K562 (cell line): Measurements from ENCODE around the gene RELL2. TPM values are rescaled to one million over a fixed set of nuclear protein-coding genes. Genes with fewer than 3 reads are reported as not detected.
A peak's percentile ranks its signal among the peaks of the same experiment; 100 is the strongest.

Experiments used
- ARNT ChIP-seq, 2 experiments: fragments of 450-650 bp; IDR thresholded peaks; 2 replicates each; pipeline ENCODE4 v1.6.1; 2016; ENCODE audit warnings: mild to moderate bottlenecking in 1 of 2
- BRD9 ChIP-seq: fragments of 450-650 bp; IDR thresholded peaks from 2 replicates; pipeline ENCODE4 v1.6.1; 2018; ENCODE audit warnings: low read depth; ENCODE audit not compliant: partially characterized antibody
- CEBPB ChIP-seq: fragments of 450-650 bp; IDR thresholded peaks from 2 replicates; pipeline ENCODE4 v1.6.1; 2016; ENCODE audit warnings: missing genetic modification characterization, missing compliant biosample characterization
- ESRRB ChIP-seq: fragments of 250-450 bp; sonication (Bioruptor Pico); IDR thresholded peaks from 2 replicates; pipeline ENCODE4 v1.5.0; 2020; ENCODE audit warnings: mild to moderate bottlenecking, moderate library complexity, borderline replicate concordance
- FOXM1 ChIP-seq, 2 experiments: fragments of 450-650 bp in 1 of 2; sonication (generic) in 1 of 2; formaldehyde crosslinking in 1 of 2; IDR thresholded peaks; 2 replicates each; pipeline versions ENCODE4 v1.6.1 to v1.9.0; 2017 to 2022; ENCODE audit warnings: low read depth in 2 of 2, mild to moderate bottlenecking in 2 of 2, missing genetic modification reagents in 1 of 2, moderate library complexity in 1 of 2
- MAFF ChIP-seq: IDR thresholded peaks from 2 replicates; pipeline ENCODE4 v1.6.1; 2012; ENCODE audit warnings: low read length, improper control_type of control experiment
- NFIC ChIP-seq: fragments of 450-650 bp; IDR thresholded peaks from 2 replicates; pipeline ENCODE4 v1.6.1; 2017; ENCODE audit warnings: mild to moderate bottlenecking, inconsistent platforms
- NR2F6 ChIP-seq: fragments of 450-650 bp; formaldehyde crosslinking; IDR thresholded peaks from 2 replicates; pipeline ENCODE4 v1.4.0; 2020; ENCODE audit warnings: mild to moderate bottlenecking
- PCBP2 ChIP-seq: fragments of 200-400 bp; formaldehyde crosslinking; IDR thresholded peaks from 2 replicates; pipeline ENCODE4 v1.6.1; 2018; ENCODE audit warnings: low read length, low read depth, mild to moderate bottlenecking, moderate library complexity; ENCODE audit not compliant: poor library complexity, severe bottlenecking
- RFX7 ChIP-seq: fragments of 250-450 bp; sonication (Bioruptor Pico); IDR thresholded peaks from 2 replicates; pipeline ENCODE4 v1.5.1; 2021; ENCODE audit warnings: mild to moderate bottlenecking
- XRCC3 ChIP-seq: fragments of 450-650 bp; IDR thresholded peaks from 2 replicates; pipeline ENCODE4 v1.6.1; 2017; ENCODE audit warnings: mild to moderate bottlenecking, moderate library complexity
- ZNF431 ChIP-seq: sonication (generic); formaldehyde crosslinking; IDR thresholded peaks from 2 replicates; pipeline ENCODE4 v1.8.0; 2022; ENCODE audit warnings: mild to moderate bottlenecking, missing genetic modification reagents
- ZNF445 ChIP-seq: fragments of 250-450 bp; sonication (Bioruptor Pico); IDR thresholded peaks from 2 replicates; pipeline ENCODE4 v1.4.0; 2020; ENCODE audit warnings: low read depth, mild to moderate bottlenecking, moderate library complexity
- polyA plus RNA-seq, 8 experiments: library from polyadenylated mRNA; depleted of rRNA in 4 of 8; stranded (reverse) in 5 of 8; unstranded in 3 of 8; fragments of >200 nt; fragmentation: Nextera tagmentation in 2 of 8; fragmentation: Illumina TruSeq in 1 of 8; extraction: Ambion mirVana in 2 of 8; extraction: Trizol in 1 of 8; gene quantifications; 2 replicates each; pipeline versions ENCODE4 v1.2.1 to v1.2.3, GENCODE V29; 2011 to 2014; ENCODE audit warnings: inconsistent platforms in 1 of 8, missing spikeins in 1 of 8
- total RNA-seq, 7 experiments: library from RNA; depleted of rRNA in 6 of 7; stranded (reverse); fragments of >200 nt in 6 of 7; fragmentation: Illumina TruSeq in 2 of 7; extraction: Trizol in 2 of 7; gene quantifications; 2 replicates each; pipeline versions ENCODE4 v1.2.1 to v1.2.3, GENCODE V29; 2011 to 2021; ENCODE audit warnings: low replicate concordance in 1 of 7
- TF ChIP-seq, protein P1 (sequence below): fragments of 250-450 bp; sonication (Bioruptor Pico); IDR thresholded peaks from 2 replicates; pipeline ENCODE4 v1.5.0; 2020; ENCODE audit warnings: mild to moderate bottlenecking
- TF ChIP-seq, protein P2 (sequence below): sonication (generic); formaldehyde crosslinking; IDR thresholded peaks from 2 replicates; pipeline ENCODE4 v1.8.1; 2023; ENCODE audit warnings: mild to moderate bottlenecking, missing genetic modification reagents
- TF ChIP-seq, protein P3 (sequence below), 2 experiments: IDR thresholded peaks; 2 replicates each; pipeline ENCODE4 v1.6.1; 2012; ENCODE audit warnings: improper control_type of control experiment in 2 of 2, low read depth in 2 of 2, low read length in 2 of 2, borderline replicate concordance in 1 of 2
- TF ChIP-seq, protein P4 (sequence below): fragments of 250-450 bp; sonication (Bioruptor Pico); IDR thresholded peaks from 2 replicates; pipeline ENCODE4 v1.5.0; 2021
- TF ChIP-seq, protein P5 (sequence below): fragments of 250-450 bp; sonication (Bioruptor Pico); IDR thresholded peaks from 2 replicates; pipeline ENCODE4 v1.5.0; 2020; ENCODE audit warnings: mild to moderate bottlenecking, borderline replicate concordance

Gene RELL2
- total and polyA plus RNA-seq, 9 of the 15 experiments (the other 6 are each of a cell fraction or from before 2014, with no cell fraction given) = 0.06 to 36.0 (median 14.3) TPM

DNA sequence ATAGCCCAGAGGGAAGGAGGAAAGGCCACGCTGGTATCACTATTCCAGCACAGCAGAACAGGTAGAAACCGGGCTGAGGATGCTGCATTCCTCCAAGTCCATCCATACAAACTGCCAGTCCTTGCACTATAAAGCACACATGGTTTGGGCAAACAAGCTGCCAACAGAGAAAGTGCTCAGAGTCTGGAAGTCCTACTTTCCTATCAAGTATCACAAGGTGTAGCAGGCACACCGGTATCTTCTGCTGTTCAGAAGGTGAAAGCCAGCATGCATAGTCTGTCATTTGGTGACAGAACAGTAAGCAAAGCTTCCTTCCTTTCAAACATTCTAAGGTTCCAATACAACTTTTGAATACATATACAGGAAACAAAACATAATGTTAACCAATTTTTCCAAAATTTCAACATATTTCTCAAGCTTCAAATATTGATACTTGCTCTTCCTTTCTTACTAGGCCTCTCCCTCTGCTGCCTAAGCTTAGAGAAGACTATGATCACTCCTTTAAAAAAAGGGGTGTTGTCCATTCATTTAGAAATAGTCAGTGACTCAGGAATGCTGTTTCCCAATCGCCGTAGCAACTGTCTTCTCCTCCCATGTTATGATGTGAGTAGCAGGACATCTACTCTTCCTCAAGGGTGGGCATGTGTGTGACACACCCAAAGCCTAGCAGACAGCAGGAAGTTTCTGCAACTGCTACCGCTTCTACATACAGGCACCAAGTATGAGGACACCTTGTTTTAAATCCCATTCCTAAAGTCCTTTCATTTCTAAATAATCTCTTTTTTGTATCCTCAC is 32.7 kb upstream of the RELL2 start (continued):
- TF ChIP-seq, protein P1, sequence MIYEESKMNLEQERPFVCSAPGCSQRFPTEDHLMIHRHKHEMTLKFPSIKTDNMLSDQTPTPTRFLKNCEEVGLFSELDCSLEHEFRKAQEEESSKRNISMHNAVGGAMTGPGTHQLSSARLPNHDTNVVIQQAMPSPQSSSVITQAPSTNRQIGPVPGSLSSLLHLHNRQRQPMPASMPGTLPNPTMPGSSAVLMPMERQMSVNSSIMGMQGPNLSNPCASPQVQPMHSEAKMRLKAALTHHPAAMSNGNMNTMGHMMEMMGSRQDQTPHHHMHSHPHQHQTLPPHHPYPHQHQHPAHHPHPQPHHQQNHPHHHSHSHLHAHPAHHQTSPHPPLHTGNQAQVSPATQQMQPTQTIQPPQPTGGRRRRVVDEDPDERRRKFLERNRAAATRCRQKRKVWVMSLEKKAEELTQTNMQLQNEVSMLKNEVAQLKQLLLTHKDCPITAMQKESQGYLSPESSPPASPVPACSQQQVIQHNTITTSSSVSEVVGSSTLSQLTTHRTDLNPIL = no peak
- TF ChIP-seq ESRRB (CRISPR knock-in tag) (no peak), CEBPB (peak; percentile 97), MAFF (no peak), RFX7 (CRISPR knock-in tag) (no peak), XRCC3 (no peak), ZNF431 (CRISPR knock-in tag) (no peak), FOXM1 (IDR thresholded peaks at IDR 0.05; ENCODE audit: low read depth) (no peak), FOXM1 (CRISPR knock-in tag; IDR thresholded peaks at IDR 0.05; ENCODE audit: low read depth) (no peak), NR2F6 (no peak), ARNT (IDR thresholded peaks at IDR 0.05) (no peak), PCBP2 (no peak), BRD9 (no peak), ZNF445 (CRISPR knock-in tag) (no peak), NFIC (no peak)
- TF ChIP-seq, protein P2, sequence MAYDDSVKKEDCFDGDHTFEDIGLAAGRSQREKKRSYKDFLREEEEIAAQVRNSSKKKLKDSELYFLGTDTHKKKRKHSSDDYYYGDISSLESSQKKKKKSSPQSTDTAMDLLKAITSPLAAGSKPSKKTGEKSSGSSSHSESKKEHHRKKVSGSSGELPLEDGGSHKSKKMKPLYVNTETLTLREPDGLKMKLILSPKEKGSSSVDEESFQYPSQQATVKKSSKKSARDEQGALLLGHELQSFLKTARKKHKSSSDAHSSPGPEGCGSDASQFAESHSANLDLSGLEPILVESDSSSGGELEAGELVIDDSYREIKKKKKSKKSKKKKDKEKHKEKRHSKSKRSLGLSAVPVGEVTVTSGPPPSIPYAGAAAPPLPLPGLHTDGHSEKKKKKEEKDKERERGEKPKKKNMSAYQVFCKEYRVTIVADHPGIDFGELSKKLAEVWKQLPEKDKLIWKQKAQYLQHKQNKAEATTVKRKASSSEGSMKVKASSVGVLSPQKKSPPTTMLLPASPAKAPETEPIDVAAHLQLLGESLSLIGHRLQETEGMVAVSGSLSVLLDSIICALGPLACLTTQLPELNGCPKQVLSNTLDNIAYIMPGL (CRISPR knock-in tag) = no peak
- TF ChIP-seq, protein P3, sequence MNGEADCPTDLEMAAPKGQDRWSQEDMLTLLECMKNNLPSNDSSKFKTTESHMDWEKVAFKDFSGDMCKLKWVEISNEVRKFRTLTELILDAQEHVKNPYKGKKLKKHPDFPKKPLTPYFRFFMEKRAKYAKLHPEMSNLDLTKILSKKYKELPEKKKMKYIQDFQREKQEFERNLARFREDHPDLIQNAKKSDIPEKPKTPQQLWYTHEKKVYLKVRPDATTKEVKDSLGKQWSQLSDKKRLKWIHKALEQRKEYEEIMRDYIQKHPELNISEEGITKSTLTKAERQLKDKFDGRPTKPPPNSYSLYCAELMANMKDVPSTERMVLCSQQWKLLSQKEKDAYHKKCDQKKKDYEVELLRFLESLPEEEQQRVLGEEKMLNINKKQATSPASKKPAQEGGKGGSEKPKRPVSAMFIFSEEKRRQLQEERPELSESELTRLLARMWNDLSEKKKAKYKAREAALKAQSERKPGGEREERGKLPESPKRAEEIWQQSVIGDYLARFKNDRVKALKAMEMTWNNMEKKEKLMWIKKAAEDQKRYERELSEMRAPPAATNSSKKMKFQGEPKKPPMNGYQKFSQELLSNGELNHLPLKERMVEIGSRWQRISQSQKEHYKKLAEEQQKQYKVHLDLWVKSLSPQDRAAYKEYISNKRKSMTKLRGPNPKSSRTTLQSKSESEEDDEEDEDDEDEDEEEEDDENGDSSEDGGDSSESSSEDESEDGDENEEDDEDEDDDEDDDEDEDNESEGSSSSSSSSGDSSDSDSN (IDR thresholded peaks at IDR 0.05; ENCODE audit: borderline replicate concordance in 1 of 2, low read depth in 2 of 2, low read length in 2 of 2) = no peak
- TF ChIP-seq, protein P4, sequence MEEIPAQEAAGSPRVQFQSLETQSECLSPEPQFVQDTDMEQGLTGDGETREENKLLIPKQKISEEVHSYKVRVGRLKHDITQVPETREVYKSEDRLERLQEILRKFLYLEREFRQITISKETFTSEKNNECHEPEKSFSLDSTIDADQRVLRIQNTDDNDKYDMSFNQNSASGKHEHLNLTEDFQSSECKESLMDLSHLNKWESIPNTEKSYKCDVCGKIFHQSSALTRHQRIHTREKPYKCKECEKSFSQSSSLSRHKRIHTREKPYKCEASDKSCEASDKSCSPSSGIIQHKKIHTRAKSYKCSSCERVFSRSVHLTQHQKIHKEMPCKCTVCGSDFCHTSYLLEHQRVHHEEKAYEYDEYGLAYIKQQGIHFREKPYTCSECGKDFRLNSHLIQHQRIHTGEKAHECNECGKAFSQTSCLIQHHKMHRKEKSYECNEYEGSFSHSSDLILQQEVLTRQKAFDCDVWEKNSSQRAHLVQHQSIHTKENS (CRISPR knock-in tag) = no peak
- TF ChIP-seq, protein P5, sequence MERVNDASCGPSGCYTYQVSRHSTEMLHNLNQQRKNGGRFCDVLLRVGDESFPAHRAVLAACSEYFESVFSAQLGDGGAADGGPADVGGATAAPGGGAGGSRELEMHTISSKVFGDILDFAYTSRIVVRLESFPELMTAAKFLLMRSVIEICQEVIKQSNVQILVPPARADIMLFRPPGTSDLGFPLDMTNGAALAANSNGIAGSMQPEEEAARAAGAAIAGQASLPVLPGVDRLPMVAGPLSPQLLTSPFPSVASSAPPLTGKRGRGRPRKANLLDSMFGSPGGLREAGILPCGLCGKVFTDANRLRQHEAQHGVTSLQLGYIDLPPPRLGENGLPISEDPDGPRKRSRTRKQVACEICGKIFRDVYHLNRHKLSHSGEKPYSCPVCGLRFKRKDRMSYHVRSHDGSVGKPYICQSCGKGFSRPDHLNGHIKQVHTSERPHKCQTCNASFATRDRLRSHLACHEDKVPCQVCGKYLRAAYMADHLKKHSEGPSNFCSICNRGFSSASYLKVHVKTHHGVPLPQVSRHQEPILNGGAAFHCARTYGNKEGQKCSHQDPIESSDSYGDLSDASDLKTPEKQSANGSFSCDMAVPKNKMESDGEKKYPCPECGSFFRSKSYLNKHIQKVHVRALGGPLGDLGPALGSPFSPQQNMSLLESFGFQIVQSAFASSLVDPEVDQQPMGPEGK = no peak
